ENCODE measurements around the gene CASP3.
"Not testable (repeated sequence)": the region's sequence is repeated elsewhere in the genome, so short reads cannot be mapped to it uniquely, and the experiment has no call there.

GRCh38 chr4:184624504-184624903 lies 24.7 kb downstream of the CASP3 start:
- TF ChIP-seq, protein P1, sequence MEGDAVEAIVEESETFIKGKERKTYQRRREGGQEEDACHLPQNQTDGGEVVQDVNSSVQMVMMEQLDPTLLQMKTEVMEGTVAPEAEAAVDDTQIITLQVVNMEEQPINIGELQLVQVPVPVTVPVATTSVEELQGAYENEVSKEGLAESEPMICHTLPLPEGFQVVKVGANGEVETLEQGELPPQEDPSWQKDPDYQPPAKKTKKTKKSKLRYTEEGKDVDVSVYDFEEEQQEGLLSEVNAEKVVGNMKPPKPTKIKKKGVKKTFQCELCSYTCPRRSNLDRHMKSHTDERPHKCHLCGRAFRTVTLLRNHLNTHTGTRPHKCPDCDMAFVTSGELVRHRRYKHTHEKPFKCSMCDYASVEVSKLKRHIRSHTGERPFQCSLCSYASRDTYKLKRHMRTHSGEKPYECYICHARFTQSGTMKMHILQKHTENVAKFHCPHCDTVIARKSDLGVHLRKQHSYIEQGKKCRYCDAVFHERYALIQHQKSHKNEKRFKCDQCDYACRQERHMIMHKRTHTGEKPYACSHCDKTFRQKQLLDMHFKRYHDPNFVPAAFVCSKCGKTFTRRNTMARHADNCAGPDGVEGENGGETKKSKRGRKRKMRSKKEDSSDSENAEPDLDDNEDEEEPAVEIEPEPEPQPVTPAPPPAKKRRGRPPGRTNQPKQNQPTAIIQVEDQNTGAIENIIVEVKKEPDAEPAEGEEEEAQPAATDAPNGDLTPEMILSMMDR (conservative IDR thresholded peaks at IDR 0.05 in 1 of 2, IDR thresholded peaks at IDR 0.05 in 1 of 2; ENCODE audit: low read depth in 1 of 2, low read length in 2 of 2): not testable (repeated sequence)
- TF ChIP-seq EZH2 (IDR thresholded peaks at IDR 0.05; ENCODE audit: low read length, missing control alignments): not testable (repeated sequence)
